ENCODE measurements around the gene SLC38A10. TPM values are rescaled to one million over a fixed set of nuclear protein-coding genes. Genes with fewer than 3 reads are reported as not detected.
A peak's percentile ranks its signal among the peaks of the same experiment; 100 is the strongest.

Gene SLC38A10
- total and polyA plus RNA-seq, 2 of the 4 experiments (the other 2 are of a cell fraction) = 12.7 to 46.7 TPM

- in situ Hi-C loops (cut with MboI; ENCODE audit: low sequenced_read_pairs) (no loop called here), intact Hi-C loops (cut with micrococcal nuclease) (no loop called here), dilution Hi-C loops (cut with HindIII; ENCODE audit: low sequenced_read_pairs, unreplicated experiment) (no loop called here)
- BruUV-seq (replicated peaks) = no TSS peak
- Histone ChIP-seq H3K27me3 (ENCODE audit: control insufficient read depth, insufficient read depth, low read length) (no peaks in the 10 kb centered on the region), H2BK15ac (ENCODE audit: low read depth, low read length) (no peak overlapping the region; the same call in 2 of the 3 replicates), H3K27ac (ENCODE audit: insufficient read depth, low read length) (no peak overlapping the region), H3K4ac (ENCODE audit: low read depth, low read length) (no peak overlapping the region), H2AK5ac (ENCODE audit: low read depth, low read length) (no peak overlapping the region; the same call in none of the 2 replicates), H2BK120ac (ENCODE audit: low read depth, low read length) (no peak overlapping the region; the same call in 1 of the 2 replicates), H2BK5ac (ENCODE audit: low read depth, low read length, poor library complexity, severe bottlenecking) (no peak overlapping the region), H3K14ac (replicated peaks; ENCODE audit: low read depth, low read length) (no peak overlapping the region), H2AFZ (replicated peaks; ENCODE audit: low read length, poor library complexity) (peak overlapping the region; percentile 78), H3K79me1 (ENCODE audit: low read depth in 1 of 2, low read length in 2 of 2) (peaks cover 8 to 61% of the 10 kb centered on the region in 2 experiments), H3K9me1 (ENCODE audit: insufficient read depth, low read length) (no peaks in the 10 kb centered on the region; the same call in 1 of the 2 replicates), H4K91ac (ENCODE audit: insufficient read depth, low read depth, low read length) (peak overlapping the region; percentile 12; the same call in 1 of the 2 replicates), H4K8ac (ENCODE audit: low read depth in 2 of 2, low read length in 2 of 2) (peak overlapping the region in 1 of 2 experiments; percentile 77; a peak in 2 of 4 replicates), H3K9ac (ENCODE audit: low read depth, low read length) (no peak overlapping the region), H2BK20ac (ENCODE audit: low read depth, low read length) (no peak overlapping the region), H2AK9ac (replicated peaks; ENCODE audit: low read depth, low read length, poor library complexity) (peak overlapping the region; percentile 55), H3K36me3 (ENCODE audit: control insufficient read depth, insufficient read depth, low read length) (peaks cover 42% of the 10 kb centered on the region), H3K9me3 (ENCODE audit: control insufficient read depth, insufficient read depth, low read length) (no peaks in the 10 kb centered on the region), H3K18ac (ENCODE audit: low read depth, low read length) (no peak overlapping the region), H4K20me1 (ENCODE audit: insufficient read depth, low read length) (peaks cover 19% of the 10 kb centered on the region), H3K4me2 (ENCODE audit: low read depth, low read length) (0 out of 2 replicates have a peak overlapping the region, but pooled peaks have one; percentile 19), H3K4me1 (ENCODE audit: control insufficient read depth, insufficient read depth, low read length) (peaks cover 3% of the 10 kb centered on the region; the same call in 1 of the 2 replicates), H3K23ac (ENCODE audit: low read depth, low read length) (no peak overlapping the region; the same call in 1 of the 2 replicates), H4K5ac (ENCODE audit: low read depth, low read length) (no peak overlapping the region), H3K56ac (ENCODE audit: extremely low read depth, insufficient read depth, low read length) (no peak overlapping the region), H3K4me3 (ENCODE audit: insufficient read depth, low read depth, low read length) (no peak overlapping the region)
- peak; percentile 8 for DNase-seq
- WGBS, 2 experiments (ENCODE audit: extremely low coverage in 2 of 2, insufficient read length in 1 of 2) = 40% methylated on average over 3 of the region's 37 CpGs; no CpG with 5 or more reads in 1 of the 2 experiments
- POLR2A ChIA-PET (ENCODE audit: unreplicated experiment) = no interaction called here
- peak; percentile 42; the same call in 1 of the 2 replicates for ATAC-seq (ENCODE audit: low read depth)
- CTCF ChIA-PET = no interaction called here
- TF ChIP-seq POLR2A (IDR thresholded peaks at IDR 0.05; ENCODE audit: low read depth, low read length) (no peak), MAFK (IDR thresholded peaks at IDR 0.05; ENCODE audit: low read depth, low read length) (peak; percentile 65)
Measured at GRCh38 chr17:81285179-81285878, 9.8 kb downstream of the SLC38A10 start.

Data from IMR-90 (cell line).